Measurements from ENCODE around the gene SLC38A1.

The SLC38A1 gene

DNA sequence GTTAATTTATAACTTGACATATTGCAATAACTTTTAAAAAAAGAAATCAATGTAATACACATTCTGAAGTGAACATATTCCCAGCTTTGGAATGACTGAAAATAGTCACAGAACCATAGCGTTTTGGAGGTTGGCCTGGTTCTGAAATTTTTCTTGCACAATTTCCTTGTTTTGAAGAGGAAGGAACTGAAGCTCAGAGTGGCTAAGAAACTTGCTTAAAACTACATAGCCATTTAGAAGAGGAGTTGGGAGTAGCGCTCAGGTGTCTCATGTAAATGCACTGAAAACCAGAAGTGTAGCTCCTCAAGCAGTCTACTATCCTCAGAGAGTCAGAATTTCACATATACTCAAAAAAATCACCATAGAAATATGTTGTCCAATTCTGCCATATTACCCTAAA lies 41.2 kb downstream of the SLC38A1 start:
- DNase-seq, result no peak

DNA sequence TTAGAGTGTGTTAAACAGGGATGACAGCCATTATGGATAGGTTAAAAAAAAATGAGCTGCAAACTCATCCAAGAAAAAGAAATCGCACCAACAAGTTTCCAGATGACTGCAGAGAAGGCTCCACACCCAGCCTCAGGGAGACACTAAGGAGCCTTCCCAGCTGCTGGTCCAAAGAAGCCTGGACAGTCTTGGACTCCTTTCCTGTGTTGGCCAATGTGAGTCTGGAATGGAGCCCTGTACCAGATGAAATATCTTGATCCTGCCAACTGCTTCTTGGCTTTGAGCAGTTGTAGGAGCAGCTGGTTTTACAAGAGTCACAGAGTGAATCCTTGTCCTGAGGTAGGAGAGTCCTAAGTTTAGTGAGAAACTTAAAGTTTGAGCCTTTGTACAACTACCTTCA lies 44.5 kb downstream of the SLC38A1 start:
- DNase-seq, result no peak

DNA sequence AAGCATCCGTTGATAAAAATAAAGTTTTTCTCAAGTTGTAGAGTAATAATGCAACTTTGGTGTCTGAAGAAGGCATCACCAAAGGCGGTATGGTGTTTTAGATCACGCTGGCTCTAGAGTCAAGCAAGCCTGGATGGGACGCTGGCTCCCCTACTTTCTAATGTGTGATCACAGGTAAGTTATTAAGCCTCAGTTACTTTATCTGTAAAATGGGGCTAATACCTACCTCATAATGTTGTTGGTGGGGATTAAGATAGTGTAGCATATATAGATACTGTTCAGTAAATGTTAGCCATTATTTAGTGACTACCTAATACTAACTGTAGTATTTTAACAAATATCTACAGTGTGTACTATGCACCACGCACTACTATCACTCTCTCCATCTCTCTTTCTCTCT lies 45.8 kb downstream of the SLC38A1 start:
- DNase-seq, result no peak

DNA sequence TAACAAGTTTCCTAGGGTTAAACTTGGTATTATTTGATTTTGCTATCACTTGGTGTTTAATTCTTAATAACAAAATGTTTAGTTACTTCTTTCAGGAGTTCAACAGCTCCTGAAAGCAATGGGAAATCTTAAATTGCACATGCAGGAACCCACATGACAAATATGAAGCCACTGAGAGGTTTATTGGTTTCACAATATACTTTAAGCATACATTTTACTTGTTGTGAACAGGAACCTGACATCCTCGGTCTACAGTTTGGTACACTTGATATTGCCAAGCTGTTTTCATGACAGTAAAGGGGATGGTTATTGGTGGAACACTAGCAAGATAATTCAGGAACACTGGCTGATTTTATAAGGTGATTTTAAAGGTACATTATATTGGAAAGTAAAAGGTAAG lies 46.2 kb downstream of the SLC38A1 start:
- DNase-seq, result no peak

DNA sequence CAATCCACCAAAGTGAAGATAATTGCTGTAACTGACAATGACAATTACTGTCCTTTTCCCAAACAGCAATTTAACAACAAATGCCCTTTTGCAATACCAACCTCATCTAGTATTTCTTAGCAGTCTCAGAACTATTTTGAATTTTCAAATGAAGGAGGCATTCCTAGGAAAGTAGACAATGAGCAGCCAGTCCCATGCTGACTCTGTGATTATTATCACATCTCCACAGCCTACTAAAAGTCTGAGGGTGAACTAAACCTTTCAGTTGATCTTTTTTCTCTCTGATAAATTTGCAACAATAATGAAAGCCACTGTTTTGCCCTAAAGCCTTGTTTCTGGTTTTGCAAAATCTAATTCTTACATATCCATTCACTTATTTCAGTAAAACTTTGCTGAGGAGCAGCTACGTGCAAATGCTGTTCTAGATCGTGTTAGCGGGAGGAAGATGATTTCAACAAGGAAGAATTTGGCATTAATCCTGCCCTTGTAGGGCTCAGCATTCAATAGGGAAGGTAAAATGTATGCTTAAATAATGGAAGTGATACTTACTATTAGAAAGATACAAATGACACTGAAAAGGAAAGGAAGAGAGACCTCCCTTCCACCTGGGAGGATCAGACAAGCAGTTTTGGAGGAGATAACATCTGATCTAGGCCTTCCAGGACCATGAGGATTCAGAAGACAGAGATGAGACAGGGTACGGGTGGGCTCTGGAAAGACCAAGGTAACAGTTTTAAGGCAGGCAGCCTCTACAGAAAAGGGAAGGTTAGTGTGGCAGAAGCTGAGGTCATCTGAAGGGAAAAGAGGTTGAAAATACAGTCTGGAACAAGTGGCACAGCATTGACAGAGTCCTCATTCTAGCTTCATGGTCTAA lies 47.4 kb downstream of the SLC38A1 start:
- DNase-seq, result no peak

DNA sequence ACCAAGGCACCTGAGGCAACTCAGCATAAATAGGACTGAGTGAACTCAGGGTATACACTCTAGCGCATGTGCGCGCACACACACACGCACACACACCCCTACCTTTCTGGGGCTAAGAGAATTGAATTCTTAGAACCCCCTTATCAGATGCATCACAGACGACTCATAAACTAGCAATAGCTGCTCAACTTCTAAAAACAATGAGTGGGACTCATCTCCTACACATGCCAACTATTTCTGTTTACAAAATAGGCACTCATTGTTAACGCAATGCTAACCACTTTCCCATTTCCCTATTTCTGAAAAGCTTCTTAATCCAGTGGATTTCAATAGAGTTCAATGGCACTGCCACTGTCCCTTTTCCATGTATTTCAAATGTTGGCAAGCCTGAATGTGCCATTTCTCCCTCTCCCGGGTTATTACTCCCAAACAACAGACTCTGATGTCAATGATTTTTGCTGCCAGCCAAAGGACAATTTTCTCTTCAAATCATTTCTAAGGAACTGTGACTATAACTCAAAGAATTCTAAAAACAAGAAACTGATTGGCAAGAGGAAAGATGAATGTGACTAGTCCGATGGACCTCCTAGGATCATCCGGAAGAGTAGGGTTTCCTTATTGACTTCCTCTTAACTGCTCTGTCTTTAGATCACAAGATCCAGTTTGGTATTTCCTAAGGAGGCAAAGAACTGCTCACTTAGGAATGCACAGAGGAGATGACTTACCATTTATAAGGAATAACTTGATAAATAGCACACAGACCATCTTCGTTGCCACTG lies 48.8 kb downstream of the SLC38A1 start:
- no peak for DNase-seq

DNA sequence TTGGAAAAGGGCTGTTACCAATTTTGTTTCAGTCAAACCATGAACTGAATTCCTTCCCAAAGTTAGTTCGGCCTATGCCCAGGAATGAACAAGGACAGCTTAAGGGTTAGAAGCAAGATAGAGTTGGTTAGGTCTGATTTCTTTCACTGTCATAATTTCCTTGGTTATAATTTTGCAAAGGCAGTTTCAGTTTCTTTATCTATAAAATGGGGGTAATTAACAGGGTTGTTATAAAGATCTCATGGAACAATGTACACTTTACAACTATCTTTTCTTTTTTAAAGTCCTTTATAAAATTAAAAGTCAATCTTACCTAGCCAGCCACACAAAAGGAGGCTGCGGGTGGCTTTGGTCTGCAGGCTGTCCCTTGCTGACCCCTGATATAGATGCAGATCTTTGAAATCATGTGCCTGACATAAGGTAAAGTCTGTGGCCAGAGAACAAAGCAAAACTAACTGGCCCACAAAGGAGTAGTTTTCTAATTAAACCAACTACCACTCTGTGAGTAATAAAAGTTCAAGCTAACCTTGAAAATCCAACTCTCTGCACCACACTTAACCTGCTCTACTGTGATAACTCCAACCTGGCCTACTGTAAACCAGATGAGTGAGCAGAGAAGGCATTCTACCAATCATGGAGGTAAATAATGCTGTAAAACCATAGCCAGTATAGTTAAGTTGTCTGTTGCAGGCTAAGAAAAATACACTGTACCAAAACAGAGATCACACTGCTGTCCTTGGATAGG lies 49.5 kb downstream of the SLC38A1 start:
- no peak for DNase-seq

DNA sequence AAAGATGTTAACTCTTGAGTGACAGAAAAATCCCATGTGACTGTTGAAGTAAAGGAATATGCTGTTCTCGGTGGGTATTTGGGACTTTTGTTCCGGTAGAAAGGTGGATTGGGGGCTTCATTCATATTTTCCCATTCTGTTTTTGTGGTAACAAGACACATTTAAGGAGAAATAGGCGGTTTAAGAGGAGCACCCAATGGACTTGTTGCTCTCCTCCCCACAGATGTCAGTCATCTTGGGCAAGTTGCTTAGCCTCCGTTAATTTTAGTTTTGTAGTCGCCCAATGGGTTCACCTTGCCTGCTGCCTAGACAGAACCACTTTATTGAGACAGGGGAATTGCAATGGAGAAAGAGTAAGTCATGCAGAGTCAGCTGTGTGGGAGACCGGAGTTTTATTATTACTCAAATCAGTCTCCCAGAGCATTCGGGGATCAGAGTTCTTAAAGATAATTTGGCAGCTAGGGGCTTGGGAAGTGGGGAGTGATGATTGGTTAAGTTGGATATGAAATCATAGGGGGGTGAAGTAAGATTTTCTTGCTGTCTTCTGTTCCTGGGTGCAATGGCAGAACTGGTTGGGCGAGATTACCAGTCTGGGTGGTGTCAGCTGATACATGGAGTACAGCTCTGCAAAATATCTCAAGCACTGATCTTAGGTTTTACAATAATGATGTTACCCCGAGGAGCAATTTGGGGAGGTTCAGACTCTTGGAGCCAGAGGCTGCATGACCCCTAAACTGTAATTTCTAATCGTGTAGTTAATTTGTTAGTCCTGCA lies 50.3 kb downstream of the SLC38A1 start:
- no peak for DNase-seq

DNA sequence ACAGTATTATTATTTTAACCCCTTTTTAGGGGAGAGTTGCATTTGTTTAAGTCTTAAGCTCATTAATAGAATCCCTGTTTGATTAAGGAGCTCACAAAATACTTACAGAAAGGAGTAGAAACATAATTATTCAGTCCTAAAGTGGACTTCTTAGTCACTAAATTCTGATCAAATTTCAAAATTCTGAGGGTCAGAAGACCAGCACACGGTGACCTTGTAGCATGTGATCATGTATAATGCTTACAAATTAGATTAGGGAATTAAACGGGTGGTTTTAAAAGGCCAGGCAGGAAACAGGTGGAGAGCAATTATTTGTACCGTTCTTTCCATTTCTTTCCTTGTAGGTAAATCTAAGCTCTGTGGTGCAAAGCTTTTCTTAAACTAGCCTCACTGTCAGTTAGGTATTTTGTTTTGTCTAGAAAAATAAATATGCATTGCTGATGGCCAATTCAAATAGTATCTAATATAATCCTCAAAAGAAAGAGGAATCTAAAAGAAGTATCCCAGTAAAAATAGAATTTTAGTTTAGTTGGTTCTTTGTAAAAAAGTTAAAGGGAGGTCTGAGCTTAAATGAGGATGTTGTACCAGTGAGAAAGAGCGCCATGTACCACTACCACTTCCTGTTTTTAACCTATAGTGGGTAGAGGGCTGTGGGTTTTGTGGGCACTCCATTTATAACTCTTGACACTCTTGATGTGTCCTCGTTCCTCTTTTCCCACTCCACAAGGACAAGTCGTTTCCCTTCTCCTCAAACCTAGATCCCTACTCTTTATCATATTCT lies 51.1 kb downstream of the SLC38A1 start:
- no peak for DNase-seq

DNA sequence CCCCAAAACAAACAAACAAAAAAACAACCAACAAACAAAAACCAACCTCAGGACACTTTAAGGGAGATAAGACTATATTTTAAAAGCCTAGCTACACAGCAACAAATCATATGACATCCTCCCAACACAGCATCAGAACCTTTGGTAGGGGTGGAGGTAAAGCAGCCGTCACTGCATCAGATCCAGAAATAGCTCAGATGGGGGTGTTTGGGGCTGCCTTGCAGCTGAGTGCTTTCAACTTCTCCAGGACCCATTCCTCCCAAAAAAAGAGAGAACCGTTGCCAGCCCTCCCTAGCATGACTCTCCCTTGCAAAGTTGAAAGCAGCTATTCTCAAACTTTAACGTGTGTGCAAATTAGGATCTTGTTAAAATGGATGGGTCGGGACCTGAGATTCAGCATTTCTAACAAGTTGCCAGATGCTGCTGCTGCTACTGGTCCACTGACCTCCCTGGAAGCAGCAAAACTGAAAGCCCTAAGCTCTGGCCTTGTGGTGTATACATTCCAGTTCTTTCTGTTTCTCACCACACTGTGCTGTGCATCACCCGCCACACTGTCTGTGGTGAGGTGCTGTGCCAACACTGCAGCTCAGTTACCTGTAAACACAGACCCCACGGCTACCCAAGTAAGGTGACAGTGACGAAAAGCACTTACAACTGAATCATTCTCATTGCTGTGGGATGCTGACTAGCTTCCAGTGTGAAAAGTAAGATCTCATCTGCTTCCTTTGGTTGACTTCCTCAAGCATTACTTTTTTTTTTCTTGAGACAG lies 54.0 kb downstream of the SLC38A1 start:
- DNase-seq, result no peak

DNA sequence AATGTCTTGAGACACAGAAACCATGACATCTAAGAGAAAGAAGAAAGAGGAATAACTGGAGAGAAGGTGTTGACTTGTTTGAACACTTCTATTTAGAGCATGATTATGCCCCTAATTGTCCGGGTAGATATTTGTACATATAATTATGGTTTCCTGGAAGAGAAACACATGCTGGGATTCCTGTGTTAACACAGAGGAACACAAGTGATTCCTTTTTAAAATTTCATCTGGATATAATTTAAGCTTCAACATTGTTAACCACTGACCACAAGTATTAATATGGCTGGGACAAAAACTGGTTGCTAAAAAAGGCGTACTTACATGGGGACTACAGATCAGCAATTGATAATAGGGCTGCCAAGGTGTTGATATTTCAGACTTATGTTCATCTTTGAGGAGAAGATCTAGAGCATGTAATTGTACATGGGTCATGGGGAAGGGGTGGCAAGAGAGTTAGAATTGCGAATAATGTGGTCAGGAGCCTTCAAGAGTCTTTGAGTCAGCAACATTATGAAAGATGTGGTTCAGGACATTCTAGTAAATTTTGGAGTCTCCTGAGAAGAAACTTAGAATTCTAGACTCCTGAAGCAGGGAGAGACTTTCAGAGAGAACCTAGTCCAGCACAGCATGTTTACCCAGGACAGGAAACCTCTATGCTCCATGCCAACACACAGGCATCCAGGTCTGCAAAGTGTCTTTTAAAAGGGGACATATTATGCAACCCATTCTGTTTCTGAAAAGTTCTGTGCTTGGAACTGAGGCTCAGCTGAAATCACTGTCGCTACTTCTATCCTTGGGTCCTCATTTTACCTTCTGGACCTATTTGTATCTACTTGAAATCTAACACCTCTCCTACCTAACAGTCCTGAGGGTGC lies 56.5 kb downstream of the SLC38A1 start:
- no peak for DNase-seq

DNA sequence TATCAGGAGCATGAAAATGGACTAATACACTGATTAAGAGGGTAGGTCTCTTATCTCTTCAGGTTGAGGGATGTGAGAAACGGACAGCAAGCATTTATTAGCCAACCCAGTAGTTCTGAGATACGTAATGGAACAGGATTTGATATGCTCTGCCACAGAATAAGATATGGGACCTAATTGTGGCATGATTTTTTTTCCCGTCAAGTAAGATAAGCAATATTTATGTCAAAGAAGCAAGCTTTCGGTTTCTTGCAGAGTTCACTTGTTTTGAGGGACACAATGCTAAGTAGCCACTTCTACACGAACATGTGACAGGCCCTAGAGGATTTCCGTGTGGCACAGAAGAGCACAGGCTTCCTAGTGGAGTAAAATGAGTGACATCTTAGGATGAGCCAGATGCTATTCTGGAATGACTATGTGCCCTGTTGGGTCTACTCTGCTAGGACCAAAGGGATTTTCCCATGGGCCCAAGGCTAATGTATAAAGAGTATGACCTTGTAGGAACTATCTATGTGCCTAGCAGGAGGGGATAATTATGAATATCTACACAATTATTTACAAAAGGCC lies 57.9 kb downstream of the SLC38A1 start:
- DNase-seq, result no peak

DNA sequence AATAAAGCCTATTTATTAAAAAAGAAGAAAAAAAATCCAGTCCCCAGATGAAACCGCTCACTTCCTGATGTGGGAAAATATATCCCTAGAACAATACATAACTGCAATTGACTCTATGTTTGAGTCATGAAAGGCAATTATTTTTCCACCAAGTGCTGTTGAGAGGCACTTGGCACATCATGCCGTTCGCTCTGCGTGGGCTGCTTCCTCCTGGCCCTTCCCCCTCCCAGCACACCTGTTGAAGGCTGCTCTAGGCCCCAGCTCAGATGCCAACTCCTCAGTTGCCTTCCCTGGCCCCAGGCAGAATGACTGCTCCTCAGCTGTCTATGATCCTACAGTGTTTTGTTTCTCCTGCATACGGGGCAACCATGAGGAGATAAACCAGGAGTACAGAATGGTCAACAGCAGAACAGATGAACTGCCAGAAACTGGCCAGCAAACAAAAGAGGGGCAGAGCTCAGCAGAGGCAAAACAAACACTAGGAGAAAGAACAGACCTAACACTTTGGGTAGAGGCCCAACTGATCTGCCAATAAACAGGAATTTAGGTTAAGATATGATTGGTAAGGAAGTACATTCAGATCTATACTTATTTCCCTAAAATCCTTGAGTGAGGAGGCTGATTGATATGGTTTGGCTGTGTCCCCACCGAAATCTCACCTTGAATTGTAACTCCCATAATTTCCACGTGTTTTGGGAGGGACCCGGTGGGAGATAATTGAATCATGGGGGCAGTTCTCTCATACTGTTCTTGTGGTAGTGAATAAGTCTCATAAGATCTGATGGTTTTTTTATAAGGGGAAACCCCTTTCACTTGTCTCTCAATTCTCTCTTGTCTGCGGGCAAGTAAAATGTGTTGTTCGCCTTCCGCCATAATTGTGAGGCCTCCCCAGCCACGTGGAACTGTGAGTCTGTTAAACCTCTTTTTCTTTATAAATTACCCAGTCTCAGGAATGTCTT lies 58.6 kb downstream of the SLC38A1 start:
- peak; percentile 98 for DNase-seq

DNA sequence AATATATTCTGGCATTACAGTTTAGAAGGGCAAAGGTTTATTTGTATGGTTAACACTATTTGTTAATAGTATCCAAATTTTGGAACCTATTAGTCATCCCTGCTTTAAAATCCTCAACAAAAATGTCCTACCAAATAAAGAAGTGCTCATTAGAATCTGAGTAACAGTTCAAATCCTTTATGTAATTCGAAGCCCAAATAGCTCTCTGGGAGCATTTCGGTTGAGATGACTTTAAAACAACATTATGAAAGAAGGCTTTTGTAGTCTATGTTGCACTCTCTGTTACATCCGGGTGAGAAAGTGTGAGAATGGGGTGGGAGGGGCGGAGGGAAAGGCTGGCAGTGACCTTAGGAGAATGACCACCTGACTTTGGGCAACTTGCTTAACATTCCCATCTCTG lies 59.7 kb downstream of the SLC38A1 start:
- no peak for DNase-seq

DNA sequence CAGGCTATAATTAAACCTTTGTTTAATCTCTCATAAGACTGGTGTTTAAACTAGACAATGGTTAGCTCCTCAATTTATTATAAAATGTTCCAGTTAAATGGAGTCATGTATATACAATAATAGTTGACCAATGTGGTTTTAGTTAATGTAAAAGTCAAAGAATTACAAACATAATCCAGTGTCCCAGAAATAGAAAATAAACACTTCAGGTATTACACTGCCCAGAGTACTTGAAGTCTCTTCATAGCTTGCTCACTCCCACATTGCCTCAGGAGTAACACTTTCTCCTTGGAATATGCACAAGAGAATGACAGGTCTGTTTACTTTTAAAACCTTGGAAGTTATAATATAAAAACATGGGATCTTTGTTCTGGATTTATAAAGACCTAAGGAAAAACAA lies 60.5 kb downstream of the SLC38A1 start:
- DNase-seq, result peak; percentile 31

DNA sequence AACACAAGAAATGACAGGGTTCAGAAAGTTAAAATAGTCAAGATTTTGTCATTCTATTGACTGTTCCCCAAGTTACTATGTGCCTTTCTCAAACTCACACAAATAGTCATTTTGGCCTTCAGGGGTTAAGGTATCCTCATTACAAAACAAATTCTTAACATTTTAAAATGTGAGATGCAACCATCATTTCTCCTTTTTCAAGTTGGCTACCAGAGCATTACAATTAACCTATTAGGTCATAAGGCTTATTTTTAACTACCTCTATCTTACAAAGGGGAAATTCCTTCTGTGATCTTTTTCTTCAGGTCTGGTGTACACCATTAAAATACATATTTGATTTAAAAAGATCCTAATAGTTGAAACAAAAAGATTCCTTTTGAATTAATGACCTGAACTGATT lies 61.2 kb downstream of the SLC38A1 start:
- DNase-seq, result no peak

DNA sequence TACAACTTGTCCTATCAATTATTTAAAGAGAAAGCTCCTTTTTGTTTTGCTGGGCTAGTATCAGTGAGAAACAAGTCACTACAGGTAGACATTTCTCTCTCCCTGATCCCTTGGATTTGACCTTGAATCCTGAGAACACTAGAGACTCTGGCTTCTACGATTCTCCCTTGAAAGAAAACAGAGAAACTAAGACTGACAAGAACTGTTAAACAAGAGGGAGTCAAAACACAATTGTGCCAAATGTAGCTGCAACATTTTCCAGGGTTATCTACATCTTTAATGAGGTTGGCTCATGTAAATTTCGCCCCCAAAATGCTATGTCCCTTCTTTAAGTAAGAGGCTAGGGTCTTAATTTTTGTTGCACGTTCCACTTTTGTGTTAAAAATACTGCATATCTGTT lies 62.4 kb downstream of the SLC38A1 start:
- no peak for DNase-seq

DNA sequence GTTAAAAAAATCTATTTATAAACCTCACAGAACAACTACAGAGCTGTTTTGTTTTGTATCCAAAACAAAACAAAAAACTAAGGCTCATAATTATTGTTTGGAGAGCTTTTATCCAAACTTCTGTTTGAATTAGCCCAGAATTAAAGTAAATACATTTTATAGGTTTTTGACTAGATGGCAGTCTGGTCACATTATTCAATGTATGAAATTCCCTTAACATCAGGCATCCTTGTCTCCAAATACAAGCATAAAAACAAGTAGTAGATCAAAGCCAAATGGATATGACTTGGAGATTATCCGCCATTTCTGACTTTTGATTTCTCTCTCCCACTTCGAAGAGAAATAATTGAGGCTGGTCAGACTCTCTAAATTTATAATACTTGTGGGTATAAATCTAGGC lies 63.5 kb downstream of the SLC38A1 start:
- no peak for DNase-seq

Data from NCI-H1092 treated with DMSO at 0.1 percent for 48 hours (cell line).